Smooth muscle cell (in vitro differentiated cells): ENCODE measurements around the gene RAD9A. TPM values are rescaled to one million over a fixed set of nuclear protein-coding genes. Genes with fewer than 3 reads are reported as not detected.

Experiments used
- DNase-seq: peaks from one replicate; lab custom pipeline; 2025; ENCODE audit not compliant: unreplicated experiment; lab: John Stamatoyannopoulos, UW
- H2AFZ ChIP-seq: fragments of 200-600 bp; sonication (generic); 2 replicates; pipeline ENCODE4 v1.6.0; 2016; ENCODE audit warnings: antibody characterized with exemption, low read depth, mild to moderate bottlenecking
- H3F3A ChIP-seq: fragments of 200-600 bp; sonication (generic); 2 replicates; pipeline ENCODE4 v1.6.0; 2017; ENCODE audit warnings: antibody characterized with exemption, low read depth
- H3K27ac ChIP-seq: fragments of 200-600 bp; sonication (generic); 2 replicates; pipeline ENCODE4 v1.5.1; 2016; ENCODE audit warnings: low read depth, mild to moderate bottlenecking
- H3K27me3 ChIP-seq: fragments of 200-600 bp; sonication (generic); 2 replicates; pipeline ENCODE4 v1.6.1; 2016; ENCODE audit warnings: low read depth, mild to moderate bottlenecking
- H3K36me3 ChIP-seq: fragments of 200-600 bp; sonication (generic); 2 replicates; pipeline ENCODE4 v1.5.1; 2016; ENCODE audit warnings: low read depth
- H3K4me1 ChIP-seq: fragments of 200-600 bp; sonication (generic); 2 replicates; pipeline ENCODE4 v1.5.1; 2016; ENCODE audit warnings: low read depth
- H3K4me2 ChIP-seq: fragments of 200-600 bp; sonication (generic); 2 replicates; pipeline ENCODE4 v1.6.0; 2016; ENCODE audit warnings: mild to moderate bottlenecking
- H3K4me3 ChIP-seq: fragments of 200-600 bp; sonication (generic); 2 replicates; pipeline ENCODE4 v1.5.1; 2016; ENCODE audit warnings: mild to moderate bottlenecking
- H3K79me2 ChIP-seq: fragments of 200-600 bp; sonication (generic); 2 replicates; pipeline ENCODE4 v1.6.0; 2016; ENCODE audit warnings: low read depth, mild to moderate bottlenecking
- H3K9ac ChIP-seq: fragments of 200-600 bp; sonication (generic); 2 replicates; pipeline ENCODE4 v1.6.0; 2016; ENCODE audit warnings: low read depth
- H3K9me3 ChIP-seq: fragments of 200-600 bp; sonication (generic); replicated peaks from 2 replicates; pipeline ENCODE4 v1.5.1; 2016; ENCODE audit warnings: low read depth
- H4K20me1 ChIP-seq: fragments of 200-600 bp; sonication (generic); 2 replicates; pipeline ENCODE4 v1.6.0; 2016; ENCODE audit warnings: low read depth
- CTCF ChIP-seq: fragments of 200-600 bp; sonication (generic); IDR thresholded peaks from 2 replicates; pipeline ENCODE4 v1.5.1; 2017; ENCODE audit warnings: borderline replicate concordance, mild to moderate bottlenecking, antibody characterized with exemption; ENCODE audit not compliant: insufficient read depth, poor library complexity, severe bottlenecking
- WGBS: methylation state at CpG from one replicate; pipeline ENCODE4 v1.1.7; 2016; ENCODE audit warnings: low lambda C conversion rate; 5-methylcytosine and 5-hydroxymethylcytosine counted together
- polyA plus RNA-seq: library from polyadenylated mRNA; unstranded; fragments of >200 nt; fragmentation: Nextera tagmentation; extraction: Ambion mirVana; gene quantifications from 2 replicates; pipeline ENCODE4 v1.2.1, GENCODE V29; 2016
- total RNA-seq: library from RNA; depleted of rRNA; stranded (reverse); fragments of >200 nt; gene quantifications from 2 replicates; pipeline ENCODE4 v1.2.3, GENCODE V29; 2014

Gene RAD9A
- total and polyA plus RNA-seq, 2 experiments from 2014 or later: 19.5 to 21.4 TPM

GRCh38 chr11:67356864-67357561 is 34.8 kb upstream of the RAD9A start:
- H3K36me3 ChIP-seq: no peaks in the 10 kb centered on the region
- peak overlapping the region; percentile 54 for H3K27ac ChIP-seq
- peak; percentile 88 for TF ChIP-seq CTCF
- H3K4me3 ChIP-seq: no peak overlapping the region
- no peaks in the 10 kb centered on the region for H3K27me3 ChIP-seq
- peaks cover 6% of the 10 kb centered on the region for H3K79me2 ChIP-seq
- H3F3A ChIP-seq: peaks cover 27% of the 10 kb centered on the region
- H4K20me1 ChIP-seq: no peaks in the 10 kb centered on the region
- no peaks in the 10 kb centered on the region for H3K9me3 ChIP-seq
- 18% methylated on average over 3 of the region's 3 CpGs for WGBS
- peaks cover 34% of the 10 kb centered on the region for H3K4me1 ChIP-seq
- H3K9ac ChIP-seq: no peak overlapping the region
- peak overlapping the region; percentile 47 for H3K4me2 ChIP-seq
- DNase-seq: no peak
- peak overlapping the region; percentile 51 for H2AFZ ChIP-seq

- Histone ChIP-seq H3K27me3 (no peaks in the 10 kb centered on the region), H3K36me3 (no peaks in the 10 kb centered on the region), H3K4me1 (peaks cover 27% of the 10 kb centered on the region), H3K27ac (peak overlapping the region; percentile 54), H4K20me1 (peaks cover 6% of the 10 kb centered on the region), H3K4me2 (peak overlapping the region; percentile 47), H3F3A (peaks cover 27% of the 10 kb centered on the region), H3K9me3 (no peaks in the 10 kb centered on the region), H3K4me3 (no peak overlapping the region), H3K79me2 (no peaks in the 10 kb centered on the region), H2AFZ (no peak overlapping the region), H3K9ac (no peak overlapping the region)
- 82% methylated on average over 12 of the region's 12 CpGs for WGBS
- TF ChIP-seq CTCF: no peak
- no peak for DNase-seq
Observed at GRCh38 chr11:67357831-67358670, 33.7 kb upstream of the RAD9A start.

GRCh38 chr11:67364169-67364568 is 27.6 kb upstream of the RAD9A start:
- Histone ChIP-seq H3K27me3 (no peaks in the 10 kb centered on the region), H3K79me2 (no peaks in the 10 kb centered on the region), H3K9me3 (no peaks in the 10 kb centered on the region), H3K27ac (no peak overlapping the region), H3K36me3 (no peaks in the 10 kb centered on the region), H3K4me2 (no peak overlapping the region), H3K4me3 (no peak overlapping the region), H3K9ac (no peak overlapping the region), H4K20me1 (peaks cover 45% of the 10 kb centered on the region), H3F3A (no peaks in the 10 kb centered on the region), H2AFZ (no peak overlapping the region), H3K4me1 (no peaks in the 10 kb centered on the region)
- TF ChIP-seq CTCF: no peak
- WGBS: 98% methylated on average over 3 of the region's 3 CpGs
- no peak for DNase-seq
